GM12892 (cell line): ENCODE results near the gene TMEM178B.

Experiments
- POLR2A ChIP-seq: IDR thresholded peaks from 2 replicates; pipeline ENCODE4 v1.6.1; 2011; ENCODE audit warnings: low read depth, low read length, control low read depth
- POLR2AphosphoS5 ChIP-seq: IDR thresholded peaks from 2 replicates; pipeline ENCODE4 v1.6.1; 2011; ENCODE audit warnings: low read depth, low read length, control low read depth
- TAF1 ChIP-seq: IDR thresholded peaks from 2 replicates; pipeline ENCODE4 v1.6.1; 2011; ENCODE audit warnings: low read depth, mild to moderate bottlenecking, control low read depth, low read length, borderline replicate concordance

DNA sequence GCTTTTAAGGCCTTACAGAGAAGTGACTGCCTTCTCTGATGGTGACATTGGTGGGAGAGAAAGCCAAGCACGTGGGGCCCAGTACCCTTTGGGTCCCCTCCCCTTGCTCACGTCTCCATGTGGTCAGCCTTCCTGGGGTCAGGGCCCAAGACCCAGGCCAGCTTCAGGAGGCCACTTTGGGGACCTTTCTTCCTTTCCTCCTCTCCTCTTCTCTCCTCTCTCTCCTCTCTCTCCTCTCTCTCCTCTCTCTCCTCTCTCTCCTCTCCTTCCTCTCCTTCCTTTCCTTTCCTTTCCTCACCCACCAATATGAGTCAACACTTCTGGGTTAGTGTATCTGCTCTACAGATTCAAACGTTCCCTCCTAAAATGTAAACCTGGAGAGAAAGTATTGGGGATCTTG is 380.5 kb downstream of the TMEM178B start:
- no peak for TF ChIP-seq POLR2AphosphoS5
- TF ChIP-seq POLR2A: no peak
- TF ChIP-seq TAF1: no peak
